Measurements from ENCODE around the gene PAOX. TPM values are rescaled to one million over a fixed set of nuclear protein-coding genes. Genes with fewer than 3 reads are reported as not detected.
"Not testable (repeated sequence)": the region's sequence is repeated elsewhere in the genome, so short reads cannot be mapped to it uniquely, and the experiment has no call there.

PAOX gene
- total RNA-seq, 1 donor from 2014 or later, result 9.6 TPM

DNA sequence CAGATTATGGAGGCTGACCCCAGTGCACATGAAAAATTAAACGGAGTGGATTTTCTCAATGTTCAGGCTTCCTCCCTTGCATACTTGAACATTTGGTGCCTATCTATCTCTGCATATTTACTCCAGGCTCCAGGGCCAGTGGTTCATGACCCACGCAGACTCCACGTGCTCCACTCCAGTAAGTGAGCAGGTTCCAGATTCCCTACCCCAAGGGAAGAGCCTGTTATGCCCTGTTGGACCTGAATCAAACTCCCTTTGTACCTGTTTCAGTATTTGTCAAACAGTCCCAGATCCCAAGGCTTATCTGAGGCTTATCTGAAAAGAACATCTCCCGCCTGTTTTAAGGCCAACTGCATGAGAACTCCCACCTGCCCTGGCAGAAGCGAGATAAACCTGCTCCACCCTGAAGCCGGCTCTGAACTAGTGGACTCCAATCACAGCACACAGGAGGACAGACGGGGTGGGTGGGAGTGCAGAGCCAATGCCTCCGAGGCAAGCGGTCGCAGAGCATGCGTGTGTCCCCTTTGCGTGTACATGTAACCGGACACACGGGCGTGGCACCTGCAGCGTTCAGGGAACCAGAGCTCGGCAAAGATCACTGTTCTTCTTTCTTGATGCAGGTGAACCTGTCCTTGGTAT is 19.0 kb upstream of the PAOX start:
- intact Hi-C loops (cut with DNase I), result no loop called here
- DNase-seq (ENCODE audit: low spot score) (no peak), ATAC-seq (no peak)

DNA sequence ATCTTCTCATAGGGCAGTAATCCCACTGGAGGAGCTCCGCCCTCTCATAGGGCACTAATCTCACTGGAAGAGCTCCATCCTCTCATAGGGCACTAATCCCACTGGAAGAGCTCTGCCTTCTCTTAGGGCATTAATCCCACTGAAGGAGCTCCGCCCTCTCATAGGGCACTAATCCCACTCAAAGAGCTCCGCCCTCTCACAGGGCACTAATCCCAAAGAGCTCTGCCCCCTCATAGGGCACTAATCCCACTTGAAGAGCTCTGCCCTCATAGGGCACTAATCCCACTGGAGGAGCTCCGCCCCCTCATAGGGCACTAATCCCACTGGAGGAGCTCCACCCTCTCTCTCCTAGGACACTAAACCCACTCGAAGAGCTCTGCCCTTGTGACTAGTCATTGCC is 17.8 kb upstream of the PAOX start:
- ATAC-seq (no peak), DNase-seq (ENCODE audit: low spot score) (no peak)
- intact Hi-C loops (cut with DNase I), result no loop called here

DNA sequence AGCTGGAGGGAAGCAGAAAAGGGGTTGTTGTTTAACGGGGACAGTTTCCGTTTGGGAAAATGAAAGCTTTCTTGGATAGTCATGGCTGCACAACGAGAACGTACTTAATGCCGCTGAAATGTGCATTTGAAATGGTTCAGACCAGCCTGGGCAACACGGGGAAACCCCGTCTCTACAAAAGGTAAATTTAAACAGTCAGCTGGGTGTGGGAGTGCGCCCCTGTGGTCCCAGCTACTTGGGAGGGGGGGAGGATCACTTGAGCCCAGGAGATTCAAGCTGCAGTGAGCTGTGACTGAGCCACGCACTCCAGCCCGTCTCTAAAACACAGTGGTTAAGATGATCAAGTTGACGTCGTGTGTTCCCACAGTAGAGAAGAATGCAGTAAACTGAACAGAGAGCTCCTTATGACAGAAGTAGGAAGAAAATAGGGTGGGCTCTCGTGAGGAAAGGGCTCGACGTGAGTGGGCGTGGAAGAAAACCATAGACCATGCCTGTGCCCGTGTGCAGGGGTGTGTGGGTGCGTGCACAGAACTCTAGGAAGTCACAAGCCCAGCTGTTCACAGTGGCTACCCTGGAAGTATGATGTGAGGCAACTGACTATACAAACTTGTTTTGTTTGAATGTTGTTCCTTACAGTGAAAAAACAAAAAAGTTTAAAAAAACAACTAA is 17.2 kb upstream of the PAOX start:
- peak; percentile 7 for ATAC-seq
- no peak for DNase-seq (ENCODE audit: low spot score)
- intact Hi-C loops (cut with DNase I), result no loop called here

DNA sequence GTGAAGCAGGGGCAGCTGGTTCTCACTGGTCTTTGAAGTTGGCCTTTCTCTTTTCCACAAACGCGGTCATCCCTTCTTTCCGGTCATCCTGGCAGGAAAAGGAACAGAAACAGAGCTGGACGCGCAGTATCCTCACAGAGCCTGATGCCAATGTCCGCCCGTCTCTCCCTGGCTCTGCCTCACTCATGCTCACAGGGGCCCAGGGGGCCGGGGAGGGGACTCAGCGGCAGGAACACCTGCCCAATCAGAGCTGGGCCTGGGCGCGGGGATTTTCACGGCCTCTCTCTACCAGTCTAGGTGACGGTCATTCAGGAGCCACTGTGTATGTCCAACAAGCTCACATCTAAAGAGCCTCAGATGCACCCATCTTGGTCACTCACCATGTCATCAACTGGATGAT is 16.2 kb upstream of the PAOX start:
- DNase-seq (ENCODE audit: low spot score) (no peak), ATAC-seq (no peak)
- intact Hi-C loops (cut with DNase I), result no loop called here

DNA sequence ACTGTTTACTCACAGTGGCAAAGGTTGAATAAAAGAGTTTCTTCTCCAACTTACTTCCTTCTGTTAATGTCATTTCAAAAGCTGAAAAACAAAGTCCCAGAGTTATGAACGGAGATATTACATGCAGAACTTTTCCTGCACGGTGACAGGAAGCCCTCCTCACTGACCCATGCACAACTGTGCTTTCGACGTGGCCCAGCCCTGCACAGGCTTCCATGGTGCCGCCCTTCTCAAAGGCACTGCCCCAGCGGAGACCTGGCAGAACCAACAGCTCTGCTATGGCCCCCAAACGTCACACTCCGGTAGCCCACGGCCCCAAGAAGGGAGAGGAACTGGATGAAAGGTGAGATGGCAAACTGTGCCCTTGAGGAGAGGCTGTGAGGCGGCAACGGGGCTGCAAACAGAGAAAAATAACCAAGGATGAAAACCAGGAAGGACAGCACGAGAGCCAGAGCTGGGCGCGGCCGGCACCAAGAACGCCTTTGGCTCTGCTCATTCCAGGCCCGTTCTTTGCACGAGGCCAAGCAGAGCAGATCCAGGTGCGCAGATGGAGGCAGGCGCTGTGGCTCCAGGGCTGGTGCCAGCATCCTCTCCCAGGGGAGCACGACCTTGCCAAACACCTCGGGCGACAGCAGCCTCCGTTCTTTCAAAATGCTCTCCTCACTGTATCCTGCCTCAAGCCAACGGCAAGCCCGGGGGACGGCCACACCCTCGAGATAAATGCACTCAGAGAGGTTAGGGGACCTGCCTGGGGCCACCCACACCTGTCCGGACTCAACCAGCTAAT is 14.2 kb upstream of the PAOX start:
- no peak for ATAC-seq
- intact Hi-C loops (cut with DNase I), result no loop called here

DNA sequence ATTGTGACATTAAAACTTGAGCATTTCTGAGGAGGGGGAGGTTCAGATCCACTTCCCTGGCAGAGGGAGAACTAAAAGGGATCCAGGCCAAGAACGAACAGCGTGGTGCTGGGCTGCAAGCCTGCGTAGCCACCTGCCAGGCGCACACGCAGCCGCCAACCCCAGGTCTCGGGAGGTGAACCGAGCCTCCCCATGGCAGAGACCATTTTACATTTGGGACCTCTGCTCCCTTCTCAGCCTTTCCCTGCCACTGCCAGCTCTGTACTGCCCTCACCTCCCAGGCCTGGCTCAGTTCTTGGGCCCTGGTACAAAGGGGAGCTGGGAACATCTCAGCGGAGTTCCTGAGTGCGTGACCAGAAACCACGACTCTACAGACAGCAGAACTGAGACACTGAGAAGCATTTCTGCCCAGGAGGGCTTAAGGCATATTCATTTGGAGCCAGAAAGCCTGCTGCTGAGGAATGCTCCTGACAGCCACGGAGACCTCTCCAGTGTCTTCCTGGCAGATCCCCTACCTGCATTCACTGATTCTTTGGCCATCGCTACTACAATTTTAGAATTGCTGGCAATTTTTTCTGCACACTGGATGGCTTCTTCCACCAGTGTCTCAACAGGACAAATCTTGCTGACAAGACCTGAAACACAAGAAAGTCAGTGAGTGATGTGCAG is 13.5 kb upstream of the PAOX start:
- intact Hi-C loops (cut with DNase I), result no loop called here
- ATAC-seq (no peak), DNase-seq (ENCODE audit: low spot score) (no peak)

More for the DNA sequence above, 14.2 kb upstream of the PAOX start:
- no peak for DNase-seq (ENCODE audit: low spot score)

DNA sequence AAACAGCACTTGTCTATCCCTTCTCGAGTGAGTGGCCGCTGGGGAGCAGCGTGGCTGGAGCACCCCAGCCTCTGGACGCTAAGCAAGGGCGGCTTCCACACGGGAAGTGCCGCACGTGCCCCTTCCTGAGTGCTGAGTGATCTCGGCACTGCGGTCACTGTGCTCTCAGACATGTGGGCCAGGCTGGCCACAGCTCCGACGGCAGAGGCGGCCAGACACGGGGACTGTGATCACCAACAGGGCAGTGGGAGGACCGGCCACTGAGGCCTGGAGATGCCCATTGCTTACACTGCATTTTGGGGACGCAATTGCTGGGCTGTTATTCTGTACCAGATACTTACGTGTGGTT is 13.0 kb upstream of the PAOX start:
- ATAC-seq (no peak), DNase-seq (ENCODE audit: low spot score) (no peak)
- intact Hi-C loops (cut with DNase I), result no loop called here

DNA sequence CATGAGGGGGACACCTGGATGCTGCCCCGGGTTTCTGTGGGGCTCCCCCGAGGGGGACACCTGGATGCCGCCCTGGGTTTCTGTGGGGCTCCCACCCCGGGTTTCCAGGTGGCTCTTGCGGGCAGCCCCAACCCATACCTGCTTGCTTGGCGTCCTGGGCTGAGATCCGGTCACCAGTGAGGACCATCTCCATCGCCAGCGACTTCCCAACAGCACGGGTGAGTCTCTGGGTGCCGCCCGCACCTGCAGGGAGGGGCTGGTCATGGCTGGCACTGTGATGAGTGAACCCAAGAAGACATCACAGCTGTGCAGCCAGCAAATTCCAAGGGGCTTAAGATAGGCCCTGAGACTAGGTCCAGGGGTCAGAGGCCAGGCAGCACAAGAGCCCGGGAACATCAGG is 12.3 kb upstream of the PAOX start:
- DNase-seq (ENCODE audit: low spot score) (no peak), ATAC-seq (no peak)
- intact Hi-C loops (cut with DNase I), result no loop called here

DNA sequence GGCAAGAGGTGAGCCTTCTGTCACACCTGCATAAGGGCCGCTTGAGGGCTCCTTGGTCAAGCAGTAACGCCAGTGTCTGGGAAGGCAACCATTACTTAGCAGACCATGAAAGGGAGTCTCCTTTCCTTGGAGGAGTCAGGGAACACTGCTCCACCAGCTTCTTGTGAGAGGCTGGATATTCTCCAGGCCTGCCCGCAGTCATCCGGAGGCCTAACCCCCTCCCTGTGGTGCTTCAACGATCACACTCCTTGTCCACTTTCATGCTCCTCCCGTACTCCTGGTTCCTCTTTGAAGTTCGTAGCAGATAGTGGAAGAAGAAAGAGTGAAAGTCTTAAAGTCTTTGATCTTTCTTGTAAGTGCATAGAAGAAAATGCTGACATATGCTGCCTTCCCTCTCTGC is 11.6 kb upstream of the PAOX start:
- intact Hi-C loops (cut with DNase I); ATAC-seq; DNase-seq (ENCODE audit: low spot score): not testable (repeated sequence)

DNA sequence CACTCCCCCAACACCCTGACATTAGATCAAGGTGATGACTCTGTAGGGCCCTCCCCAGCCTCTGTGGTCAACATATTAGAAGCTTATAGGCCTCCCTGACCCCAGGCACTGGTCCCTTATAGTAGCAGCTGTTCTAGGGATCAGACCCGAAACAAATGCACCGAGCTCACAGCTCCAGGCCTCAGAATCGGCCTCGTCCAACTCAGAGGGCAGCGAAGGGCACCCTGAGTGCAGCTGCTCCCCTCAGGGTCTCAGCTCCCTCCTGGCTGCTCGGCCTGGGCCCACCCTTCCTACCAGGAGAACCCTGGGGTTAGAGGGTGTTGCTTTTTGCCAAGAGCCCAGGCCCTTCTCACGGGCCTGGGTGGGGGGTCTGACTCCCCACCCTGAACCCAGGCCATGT is 10.9 kb upstream of the PAOX start:
- ATAC-seq, result no peak
- intact Hi-C loops (cut with DNase I), result no loop called here
- DNase-seq (ENCODE audit: low spot score), result no peak

DNA sequence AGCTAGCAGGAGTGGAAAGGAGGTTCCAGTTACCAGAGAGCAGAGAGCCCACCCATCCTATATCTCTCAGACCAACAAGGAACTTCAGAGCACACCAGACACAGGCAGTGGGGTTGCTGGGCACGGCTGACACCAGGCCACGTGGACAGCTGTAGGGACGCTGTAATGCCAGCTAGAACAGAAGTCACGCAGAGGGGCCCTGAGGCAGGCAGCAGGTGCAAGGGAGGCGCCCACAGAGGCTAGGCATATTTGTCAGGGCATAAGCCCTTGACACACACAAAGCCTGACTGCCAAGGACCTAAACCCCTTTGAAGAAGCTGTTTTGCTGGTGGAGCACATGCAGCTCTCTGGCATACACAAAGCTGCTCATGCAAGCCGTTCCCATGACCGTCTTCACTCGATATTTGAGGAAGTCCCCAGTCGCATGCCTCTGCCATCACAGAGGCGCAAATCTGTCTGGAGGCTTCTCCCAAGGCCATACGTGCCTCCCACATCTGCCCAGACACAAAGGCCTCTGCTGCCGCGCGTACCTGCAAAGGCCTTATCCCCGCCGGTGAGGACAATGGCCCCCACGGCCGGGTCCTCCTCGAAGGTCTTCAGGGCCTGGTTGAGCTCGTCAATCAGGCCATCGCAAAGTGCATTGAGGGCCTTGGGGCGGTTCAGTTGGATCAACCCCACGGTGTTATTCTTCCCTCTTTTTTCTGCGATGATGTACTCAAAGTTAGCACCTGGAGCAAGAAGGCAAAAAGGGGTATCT is 8.9 kb upstream of the PAOX start:
- ATAC-seq (no peak), DNase-seq (ENCODE audit: low spot score) (no peak)
- intact Hi-C loops (cut with DNase I), result no loop called here

DNA sequence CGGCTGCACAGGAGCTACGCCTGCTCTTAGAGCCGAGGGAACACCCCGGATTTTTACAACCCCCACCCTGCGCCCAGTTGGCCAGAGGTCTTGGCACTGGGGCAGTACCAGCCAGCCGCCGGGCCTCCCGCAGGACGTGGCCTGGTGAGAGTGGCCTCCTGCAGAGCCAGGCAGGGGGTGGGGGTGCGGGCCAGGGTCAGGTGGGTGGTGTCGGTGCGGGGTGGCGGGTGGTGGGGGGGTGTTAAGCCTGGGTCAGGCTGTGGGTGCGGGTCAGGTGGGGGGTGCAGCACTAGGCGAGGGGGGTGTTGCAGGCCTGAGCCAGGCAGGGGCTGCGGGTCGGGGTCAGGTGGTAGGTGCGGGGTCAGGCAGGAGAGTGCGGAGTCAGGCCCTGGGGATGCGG is 6.6 kb upstream of the PAOX start:
- peak; percentile 2 for ATAC-seq
- DNase-seq (ENCODE audit: low spot score), result peak; percentile 68
- intact Hi-C loops (cut with DNase I), result no loop called here

DNA sequence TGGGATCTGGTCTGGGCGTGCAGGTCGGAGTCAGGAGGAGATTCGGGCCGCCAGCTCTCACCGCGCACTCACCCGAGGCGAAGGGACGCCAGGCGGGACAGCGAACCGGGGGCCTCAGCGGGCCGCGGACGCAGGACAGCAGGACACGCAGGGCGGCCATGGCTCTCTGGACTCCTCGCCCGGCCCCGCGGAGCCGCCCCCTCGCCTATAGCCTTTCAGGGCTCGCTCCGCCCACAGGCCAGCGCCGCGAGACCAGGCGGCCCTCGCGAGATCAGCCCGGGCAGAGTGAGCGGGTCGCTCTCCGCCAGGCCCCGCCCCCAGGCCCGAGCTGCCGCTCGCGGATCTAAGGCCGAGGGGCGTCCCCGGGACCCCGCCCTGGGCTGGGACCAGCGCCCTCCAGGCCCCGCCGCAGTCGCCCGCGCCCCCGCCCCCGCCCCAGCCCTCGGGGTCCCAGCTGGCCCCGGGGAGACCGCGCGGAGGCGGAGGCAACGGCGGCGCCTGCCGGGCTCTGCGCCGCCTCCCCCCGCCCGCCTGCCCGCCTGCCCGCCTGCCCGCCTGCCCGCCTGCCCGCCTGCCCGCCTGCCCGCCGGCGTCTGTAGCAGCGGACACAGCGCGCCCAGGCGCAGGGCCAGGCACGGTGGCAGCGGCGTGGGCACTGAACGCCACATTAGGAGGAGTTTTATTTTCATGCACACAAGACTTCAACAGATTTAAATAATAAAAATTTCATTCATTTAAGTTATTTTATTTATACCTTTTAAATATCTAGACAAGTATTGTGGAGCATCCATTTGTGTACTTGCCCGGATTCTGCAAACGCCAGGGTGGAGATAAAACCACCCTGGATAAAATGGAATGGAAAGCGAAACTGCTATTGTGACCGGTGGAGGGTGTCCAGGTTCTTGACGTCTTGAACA is 5.6 kb upstream of the PAOX start, which contains the start of gene ECHS1:
Gene ECHS1 (minus strand): TSS at position 181 of the 917 bp plus-strand sequence. CDS start 21 bp downstream, at position 160.
- ATAC-seq, result peak; percentile 98
- peak; percentile 98 for DNase-seq (ENCODE audit: low spot score)
- intact Hi-C loops (cut with DNase I), result no loop called here

DNA sequence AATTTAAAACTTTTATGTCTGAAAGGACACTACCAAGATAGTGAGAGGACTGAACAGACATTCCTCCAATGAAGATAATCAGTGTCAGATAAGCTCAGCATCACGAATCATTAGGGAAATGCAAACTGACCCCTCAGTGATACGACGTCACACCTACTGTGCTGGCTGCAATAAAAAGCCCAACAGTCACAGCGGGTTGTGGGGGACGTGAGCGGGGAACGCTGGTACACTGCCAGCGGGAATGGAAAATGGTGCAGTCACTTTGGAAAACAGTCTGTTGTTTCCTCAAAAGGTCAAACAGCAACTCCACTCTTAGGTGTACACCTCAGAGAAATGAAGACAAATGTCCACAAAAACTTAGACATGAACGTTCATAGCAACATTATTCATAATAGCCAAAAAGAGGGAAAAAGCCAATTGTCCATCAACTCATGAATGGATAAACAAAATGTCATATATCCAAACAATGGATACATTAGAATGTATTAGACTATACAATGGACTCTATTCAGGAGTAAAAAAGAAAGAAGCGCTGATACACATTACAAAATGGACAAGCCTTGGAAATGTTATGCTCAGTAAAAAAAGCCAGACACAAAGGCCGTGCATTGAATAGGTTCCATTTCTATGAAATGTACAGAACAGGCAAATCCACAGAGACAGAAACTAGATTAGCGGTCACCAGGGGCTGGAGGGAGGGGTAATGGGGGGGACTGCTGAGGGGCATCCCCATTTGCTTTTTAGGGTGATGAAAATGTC is 3.5 kb upstream of the PAOX start:
- no peak for DNase-seq (ENCODE audit: low spot score)
- intact Hi-C loops (cut with DNase I), result no loop called here
- ATAC-seq, result no peak

DNA sequence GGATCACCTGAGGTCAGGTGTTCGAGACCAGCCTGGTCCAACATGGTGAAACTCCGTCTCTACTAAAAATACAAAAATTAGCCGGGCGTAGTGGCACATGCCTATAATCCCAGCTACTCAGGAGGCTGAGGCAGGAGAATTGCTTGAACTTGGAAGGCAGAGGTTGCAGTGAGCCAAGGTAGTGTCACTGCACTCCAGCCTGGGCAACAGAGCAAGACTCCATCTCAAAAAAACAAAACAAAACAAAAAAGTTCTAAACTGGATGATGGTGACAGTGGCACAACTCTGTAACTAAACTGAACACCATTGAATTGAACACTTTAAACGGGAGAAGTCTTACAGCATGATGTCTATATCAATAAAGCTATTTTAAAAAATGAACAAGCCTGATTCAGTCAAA is 2.9 kb upstream of the PAOX start:
- DNase-seq (ENCODE audit: low spot score); intact Hi-C loops (cut with DNase I); ATAC-seq: not testable (repeated sequence)

DNA sequence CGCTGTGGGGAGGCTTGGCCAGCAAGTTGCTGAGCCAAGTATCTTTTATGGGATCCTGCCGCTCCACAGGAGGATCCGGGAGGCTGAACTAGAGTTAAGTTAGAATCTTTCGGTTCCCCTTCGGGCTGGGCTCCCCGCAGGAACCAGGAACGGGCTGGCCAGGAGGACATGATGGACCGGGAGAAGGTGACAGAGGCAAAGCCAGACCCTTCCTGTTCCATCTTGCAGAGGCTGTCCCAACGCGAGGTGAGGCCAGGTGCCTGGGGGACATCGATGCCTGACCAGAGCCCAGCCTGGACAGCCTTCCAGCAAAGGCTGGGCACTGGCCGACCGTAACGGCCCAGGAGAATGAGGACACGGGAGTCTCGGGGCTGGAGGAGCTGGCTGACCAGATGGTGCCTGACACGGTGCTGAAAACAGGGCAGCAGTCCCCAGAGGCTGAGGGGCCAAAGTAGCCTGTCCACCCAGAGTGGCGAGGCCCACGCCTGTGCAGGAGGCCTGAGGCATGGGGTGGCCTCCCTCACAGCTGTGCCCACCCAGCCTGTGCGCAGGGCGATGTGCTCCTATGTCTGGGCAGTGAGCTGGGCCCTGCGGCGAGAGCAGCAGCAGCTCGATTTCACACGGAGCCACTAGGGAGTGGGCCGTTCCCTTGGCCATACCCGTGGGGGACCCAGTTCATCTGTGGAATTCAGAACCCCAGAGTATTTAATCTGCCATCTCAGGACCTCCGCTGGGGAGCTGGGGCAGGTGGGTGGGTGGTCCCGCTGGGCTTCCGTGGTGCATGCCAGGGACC is 1.8 kb upstream of the PAOX start:
- ATAC-seq (no peak), DNase-seq (ENCODE audit: low spot score) (no peak)
- intact Hi-C loops (cut with DNase I), result no loop called here
